ENCODE data around the gene MRPL44. TPM values are rescaled to one million over a fixed set of nuclear protein-coding genes. Genes with fewer than 3 reads are reported as not detected.

MRPL44 gene
- polyA plus RNA-seq, 3 donors = 33.1 to 41.5 (median 37.8) TPM

DNA sequence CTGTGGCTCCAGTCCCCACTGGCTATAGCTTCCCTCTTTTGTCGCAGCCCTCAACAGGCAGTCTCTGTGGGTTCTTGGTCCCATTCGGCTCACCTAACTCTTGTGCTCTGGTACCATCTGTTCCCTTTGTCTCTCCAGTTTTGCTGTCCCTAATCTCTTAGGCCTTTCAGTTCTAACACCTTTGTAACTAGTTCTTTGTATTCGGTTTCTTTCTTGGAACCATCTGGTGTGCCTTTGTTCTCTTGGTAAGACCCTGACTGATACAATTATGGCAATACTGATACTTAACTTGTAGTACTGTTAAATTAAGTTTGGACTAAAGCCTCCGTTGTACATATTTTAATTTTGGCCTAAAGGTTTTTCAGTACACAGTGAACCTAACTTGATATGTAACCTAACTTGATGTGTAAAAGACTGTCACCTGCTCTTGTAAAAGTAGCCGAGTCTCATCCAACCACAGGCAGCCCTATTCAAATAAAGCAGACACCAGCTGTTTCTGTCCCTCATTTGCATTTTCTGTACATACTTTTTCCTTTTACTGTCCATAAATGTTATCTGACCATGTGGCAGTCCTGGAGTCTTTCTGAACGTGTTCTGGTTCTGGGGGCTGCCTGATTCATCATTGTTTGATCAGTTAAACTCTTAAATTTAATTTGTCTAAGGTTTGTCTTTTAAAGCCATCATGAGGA is 4.8 kb upstream of the MRPL44 start:
- no peak for DNase-seq (ENCODE audit: extremely low read depth in 1 of 11, low read depth in 9 of 11, low spot score in 4 of 11)

DNA sequence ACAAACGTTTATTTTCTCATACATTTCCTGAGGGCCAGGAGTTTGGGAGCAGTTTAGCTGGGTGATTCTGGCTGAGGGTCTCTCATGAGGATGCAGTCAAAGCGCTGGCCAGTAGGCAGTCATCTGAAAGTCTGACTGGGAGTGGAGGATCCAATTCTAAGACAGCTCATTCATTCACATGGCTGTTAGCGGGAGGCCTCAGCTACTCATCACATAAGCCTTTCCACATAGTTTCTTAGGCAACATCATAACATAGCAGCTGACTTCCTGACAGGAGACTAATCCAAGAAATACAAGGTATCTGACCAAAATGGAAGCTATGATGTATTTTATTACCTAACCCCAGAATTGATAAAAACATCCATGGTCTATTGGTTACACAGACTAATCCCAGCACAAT is 2.9 kb upstream of the MRPL44 start:
- DNase-seq (ENCODE audit: extremely low read depth in 1 of 11, low read depth in 9 of 11, low spot score in 4 of 11) = no peak

DNA sequence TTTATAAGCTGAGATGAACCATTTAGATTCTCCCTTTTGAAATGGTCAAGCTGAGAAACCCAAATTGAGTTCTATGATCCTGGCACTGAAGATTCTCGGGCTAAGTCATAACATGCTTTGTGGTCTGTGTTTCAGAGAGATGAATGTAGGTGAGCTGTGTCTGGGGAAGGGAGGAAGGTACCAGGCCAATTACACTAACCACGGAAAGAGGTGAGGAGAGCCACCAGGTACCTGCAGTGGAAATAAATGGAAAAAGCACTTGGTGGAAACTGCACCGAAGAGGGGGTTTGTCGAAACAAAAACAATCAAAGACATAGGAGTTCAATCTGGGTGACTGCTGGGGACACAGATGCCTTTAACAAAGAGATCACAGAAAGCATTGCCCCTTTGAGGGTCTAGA is 963 bp upstream of the MRPL44 start:
- DNase-seq (ENCODE audit: extremely low read depth in 1 of 11, low read depth in 9 of 11, low spot score in 4 of 11) = no peak

DNA sequence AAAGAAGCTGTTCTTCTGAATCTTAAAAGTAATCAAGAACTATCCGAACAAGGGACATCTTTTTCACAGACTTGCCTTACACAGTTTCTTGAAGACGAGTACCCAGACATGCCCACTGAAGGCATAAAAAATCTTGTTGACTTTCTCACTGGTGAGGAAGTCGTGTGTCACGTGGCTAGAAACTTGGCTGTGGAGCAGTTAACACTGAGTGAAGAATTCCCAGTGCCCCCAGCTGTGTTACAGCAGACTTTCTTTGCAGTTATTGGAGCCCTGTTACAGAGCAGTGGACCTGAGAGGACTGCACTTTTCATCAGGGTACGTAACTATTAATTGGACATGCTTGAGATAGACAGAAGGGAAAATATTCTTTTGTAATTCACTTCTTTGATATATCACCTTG is 2.4 kb downstream of the MRPL44 start:
- DNase-seq (ENCODE audit: extremely low read depth in 1 of 11, low read depth in 9 of 11, low spot score in 4 of 11) = no peak

DNA sequence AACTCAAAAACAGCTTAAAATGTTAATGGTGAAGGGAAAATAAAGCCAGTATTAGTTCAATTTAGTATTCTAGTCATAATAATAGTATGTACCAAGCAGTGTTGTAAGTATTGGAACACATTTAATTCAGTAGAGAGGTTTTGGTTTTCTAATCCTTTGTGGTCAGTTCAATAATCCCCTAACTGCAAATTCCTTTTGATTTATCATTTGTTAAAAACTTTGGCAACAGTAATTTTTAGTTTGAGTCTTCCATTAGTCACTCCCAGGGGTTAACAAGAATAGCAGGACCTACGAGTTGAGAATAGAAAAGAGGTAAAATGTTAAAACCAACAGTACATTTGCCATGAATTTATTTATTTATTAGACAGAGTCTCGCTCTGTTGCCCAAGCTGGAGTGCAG is 10.7 kb downstream of the MRPL44 start:
- no peak for DNase-seq (ENCODE audit: extremely low read depth in 1 of 11, low read depth in 9 of 11, low spot score in 4 of 11)

DNA sequence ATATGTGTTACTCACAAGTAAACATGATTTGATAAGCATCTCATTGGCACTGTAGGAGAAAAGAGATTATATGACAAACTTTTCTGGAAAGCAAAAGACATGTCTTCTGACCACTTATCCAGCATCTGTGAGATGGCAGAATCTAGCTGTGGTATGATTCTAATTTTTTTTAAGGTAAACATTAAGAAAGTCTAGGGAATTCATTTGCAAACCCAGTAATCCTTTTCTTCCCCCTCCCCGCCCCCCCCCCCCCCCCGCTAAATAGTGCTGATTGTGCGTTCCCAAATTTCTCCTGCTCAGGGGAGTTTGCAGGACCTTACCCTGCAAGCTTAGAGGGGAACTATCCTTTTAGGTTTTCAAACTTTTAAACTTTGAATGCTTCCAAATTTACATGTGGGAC is 12.1 kb downstream of the MRPL44 start:
- no peak for DNase-seq (ENCODE audit: extremely low read depth in 1 of 11, low read depth in 9 of 11, low spot score in 4 of 11)

DNA sequence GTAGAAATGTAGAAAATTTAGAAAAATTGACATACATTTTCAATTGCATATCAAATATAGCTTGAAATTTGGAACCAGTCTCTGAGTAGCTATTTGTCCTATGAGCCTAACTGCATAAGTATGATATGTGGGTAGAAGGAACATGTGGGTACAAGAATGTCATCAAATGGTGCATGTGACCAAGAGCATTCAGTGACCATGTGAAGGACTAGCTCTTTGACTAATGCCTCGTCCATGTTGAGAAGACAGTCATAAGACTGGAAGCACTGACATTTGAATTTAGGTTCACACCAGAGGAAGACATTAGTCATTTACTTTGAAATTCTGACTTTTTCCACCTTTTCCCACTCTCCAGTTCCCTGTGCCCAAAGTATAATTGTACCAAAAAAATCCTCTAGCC is 12.6 kb downstream of the MRPL44 start:
- DNase-seq (ENCODE audit: extremely low read depth in 1 of 11, low read depth in 9 of 11, low spot score in 4 of 11) = no peak

DNA sequence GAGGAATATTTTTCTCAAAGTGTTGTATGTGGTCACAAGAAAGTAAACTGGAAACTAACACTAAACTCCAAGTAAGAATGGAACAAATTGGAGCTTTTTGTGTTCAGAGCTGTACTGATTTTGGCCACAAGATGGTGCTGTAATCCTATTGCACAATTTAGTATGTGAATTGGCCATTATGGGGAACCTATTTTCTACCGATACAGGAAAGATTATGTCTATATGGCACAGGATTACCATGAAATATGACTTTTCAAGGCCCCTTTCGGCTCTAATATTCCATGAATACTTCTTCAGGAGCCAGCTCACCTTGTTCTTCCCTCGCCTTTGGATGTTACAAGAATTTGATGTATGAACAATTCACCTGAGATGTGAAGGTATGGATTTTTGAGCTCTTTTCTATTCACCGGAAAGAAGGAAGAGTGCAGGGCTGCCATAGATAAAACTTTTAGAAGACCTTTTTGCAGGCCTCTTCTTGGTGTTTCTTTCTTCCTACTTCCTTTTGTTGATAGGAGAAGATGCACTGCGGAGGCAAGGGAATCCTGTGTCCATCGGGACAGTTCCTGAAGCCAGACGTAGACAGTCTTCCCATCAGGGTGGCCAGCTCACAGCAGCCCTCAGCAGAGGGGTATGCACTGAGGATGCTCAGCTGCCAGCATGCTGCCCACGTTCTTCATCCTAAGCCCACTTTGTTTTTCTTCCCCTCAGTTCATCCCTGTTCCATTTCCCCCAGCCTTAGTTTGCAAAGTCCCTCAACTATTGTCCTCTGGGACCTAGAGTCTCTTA is 13.3 kb downstream of the MRPL44 start:
- DNase-seq (ENCODE audit: extremely low read depth in 1 of 11, low read depth in 9 of 11, low spot score in 4 of 11) = peak in 5 of 11 donors; percentile 42 to 67 (median 50)

DNA sequence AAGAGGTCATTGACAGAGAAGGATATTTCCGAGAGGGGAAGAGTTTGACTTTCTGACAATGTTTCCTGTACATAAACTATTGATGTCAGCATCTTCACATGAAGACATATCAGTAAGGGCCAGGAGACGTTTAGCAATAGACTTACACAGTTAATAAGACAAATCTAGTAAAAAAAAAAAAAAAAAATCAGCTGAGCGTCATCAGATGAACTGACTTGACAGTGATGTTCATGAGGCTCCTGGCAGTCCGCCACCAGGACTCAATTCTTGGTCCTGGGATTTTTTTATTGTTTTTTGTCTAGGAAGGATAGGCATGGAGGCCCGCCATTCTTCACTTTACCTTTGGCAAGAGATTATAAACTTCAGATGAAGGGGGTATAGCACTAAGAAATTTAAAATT is 14.5 kb downstream of the MRPL44 start:
- DNase-seq (ENCODE audit: extremely low read depth in 1 of 11, low read depth in 9 of 11, low spot score in 4 of 11) = no peak

DNA sequence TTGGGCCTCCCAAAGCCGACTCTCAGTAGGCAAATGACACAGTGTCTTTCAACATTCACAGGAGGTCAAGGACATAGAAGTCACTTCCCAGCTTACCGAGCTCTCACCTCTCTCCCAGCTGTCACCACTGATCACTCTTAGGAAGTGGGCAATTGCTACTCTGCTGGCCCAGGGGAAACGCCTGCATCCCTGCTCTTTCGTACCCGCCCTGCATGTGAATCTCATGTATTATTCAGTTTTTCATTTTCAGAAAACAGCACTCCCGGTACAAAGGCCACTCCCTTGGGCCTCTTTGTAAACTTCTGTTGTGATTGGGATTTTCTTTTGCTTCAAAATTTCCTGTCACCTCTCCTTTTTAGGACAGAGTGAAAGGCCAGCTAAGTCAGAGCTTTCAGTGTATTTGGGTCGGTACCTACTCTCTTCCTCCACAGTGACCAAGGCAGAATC is 15.4 kb downstream of the MRPL44 start:
- no peak for DNase-seq (ENCODE audit: extremely low read depth in 1 of 11, low read depth in 9 of 11, low spot score in 4 of 11)

DNA sequence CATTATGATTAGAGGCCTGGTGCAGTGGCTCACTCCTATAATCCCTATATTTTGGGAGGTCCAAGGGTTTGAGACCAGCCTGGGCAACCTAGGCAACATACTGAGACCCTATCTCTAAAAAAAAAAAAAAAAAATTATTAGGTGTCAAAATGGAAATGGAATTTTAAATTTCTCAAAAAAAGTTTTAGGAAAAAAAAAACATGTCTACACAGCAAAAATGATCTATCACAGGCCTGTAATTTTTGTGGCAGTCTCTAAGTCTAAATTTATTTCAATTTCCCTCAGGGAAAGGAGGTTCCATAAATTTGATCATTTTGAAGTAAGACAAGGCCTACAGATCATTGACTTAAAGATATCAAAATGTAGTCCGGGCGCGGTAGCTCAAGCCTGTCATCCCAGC is 16.3 kb downstream of the MRPL44 start:
- DNase-seq (ENCODE audit: extremely low read depth in 1 of 11, low read depth in 9 of 11, low spot score in 4 of 11) = no peak

DNA sequence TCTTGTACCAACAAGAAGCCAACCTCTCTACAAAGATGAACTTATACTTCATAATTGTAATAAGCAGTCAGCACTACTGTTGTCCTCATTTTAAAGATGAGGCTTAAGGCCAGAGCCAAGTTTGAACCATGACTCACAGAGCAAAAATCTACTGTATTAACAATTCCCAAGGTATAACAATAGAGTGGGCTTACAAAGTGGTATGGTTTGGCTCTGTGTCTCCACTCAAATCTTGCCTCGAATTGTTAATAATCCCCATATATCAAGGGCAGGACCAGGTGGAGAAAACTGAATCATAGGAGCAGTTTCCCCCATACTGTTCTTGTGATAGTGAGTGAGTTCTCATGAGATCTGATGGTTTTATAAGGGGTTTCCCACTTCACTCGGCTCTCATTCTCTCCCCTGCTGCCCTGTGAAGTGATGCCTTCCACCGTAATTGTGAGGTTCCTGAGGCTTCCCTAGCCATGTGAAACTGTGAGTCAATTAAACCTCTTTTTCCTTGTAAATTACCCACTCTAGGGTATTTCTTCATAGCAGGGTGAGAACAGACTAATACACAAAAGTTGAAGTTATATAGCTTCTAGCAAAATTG is 19.5 kb downstream of the MRPL44 start:
- DNase-seq (ENCODE audit: extremely low read depth in 1 of 11, low read depth in 9 of 11, low spot score in 4 of 11) = no peak

DNA sequence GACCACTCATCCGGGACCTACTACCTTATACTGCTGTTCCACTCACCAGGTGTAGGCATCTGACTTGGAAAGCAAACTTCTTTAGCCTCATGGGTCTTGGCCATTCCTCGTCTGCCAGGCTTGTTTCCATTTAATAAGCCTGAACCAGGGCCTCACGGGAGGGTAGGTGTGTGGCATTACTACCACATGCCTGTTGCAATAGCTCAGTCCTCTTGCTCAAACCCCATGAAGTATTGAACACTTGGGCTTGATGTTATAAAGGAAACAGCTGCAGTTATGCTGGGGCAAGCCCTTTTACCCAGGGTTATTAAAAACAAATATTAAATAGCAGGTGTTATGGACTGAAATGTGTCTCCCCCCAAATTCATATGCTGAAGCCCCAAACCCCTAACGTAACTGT is 21.2 kb downstream of the MRPL44 start:
- DNase-seq (ENCODE audit: extremely low read depth in 1 of 11, low read depth in 9 of 11, low spot score in 4 of 11) = no peak

DNA sequence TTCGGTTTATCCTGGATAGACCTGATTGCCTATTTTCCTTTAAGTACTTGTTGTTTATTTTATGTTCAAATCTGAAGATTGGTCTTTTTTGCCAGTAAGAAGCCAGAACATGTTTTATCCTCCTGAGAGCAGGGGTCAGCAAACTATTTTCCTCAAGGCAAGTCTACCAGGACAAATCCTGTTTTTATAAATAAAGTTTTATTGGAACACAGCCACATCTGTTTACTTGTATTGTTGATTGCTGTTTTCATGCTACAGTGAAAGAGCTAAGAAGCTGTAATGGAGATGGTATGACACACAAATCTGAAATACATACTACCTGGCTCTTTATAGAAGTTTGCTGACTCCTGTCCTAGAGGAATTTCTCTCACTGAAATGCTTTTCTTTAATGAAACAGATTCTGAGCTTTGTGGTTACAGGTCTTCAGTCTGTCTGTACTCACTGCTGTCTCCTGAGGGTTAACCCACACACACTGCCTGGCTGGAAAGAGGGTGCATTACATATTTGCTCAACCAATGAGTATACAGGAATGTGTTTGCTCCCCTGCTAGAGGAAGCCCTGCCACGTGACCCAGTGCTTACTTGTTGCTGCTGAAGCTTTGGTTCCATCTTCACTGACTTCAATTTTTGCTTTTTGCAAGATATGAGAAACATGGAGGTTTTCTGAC is 22.6 kb downstream of the MRPL44 start:
- DNase-seq (ENCODE audit: extremely low read depth in 1 of 11, low read depth in 9 of 11, low spot score in 4 of 11) = no peak

DNA sequence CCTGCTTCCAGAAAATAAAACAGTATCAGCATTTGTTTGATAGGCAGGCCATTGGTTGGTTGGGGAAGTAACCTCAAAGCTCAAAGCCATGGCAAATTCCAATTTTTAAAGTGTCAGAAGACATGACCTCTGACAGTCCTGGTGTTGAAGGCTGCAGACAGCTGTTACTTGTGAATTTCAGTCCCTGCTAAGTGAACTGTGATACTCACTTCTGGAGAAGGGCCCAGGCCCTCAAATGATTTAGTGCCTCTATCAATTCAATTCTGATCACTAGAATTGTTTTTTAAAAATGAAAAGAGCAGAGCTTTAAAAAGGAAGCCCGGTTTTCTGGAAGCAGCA is 23.1 kb downstream of the MRPL44 start:
- no peak for DNase-seq (ENCODE audit: extremely low read depth in 1 of 11, low read depth in 9 of 11, low spot score in 4 of 11)

DNA sequence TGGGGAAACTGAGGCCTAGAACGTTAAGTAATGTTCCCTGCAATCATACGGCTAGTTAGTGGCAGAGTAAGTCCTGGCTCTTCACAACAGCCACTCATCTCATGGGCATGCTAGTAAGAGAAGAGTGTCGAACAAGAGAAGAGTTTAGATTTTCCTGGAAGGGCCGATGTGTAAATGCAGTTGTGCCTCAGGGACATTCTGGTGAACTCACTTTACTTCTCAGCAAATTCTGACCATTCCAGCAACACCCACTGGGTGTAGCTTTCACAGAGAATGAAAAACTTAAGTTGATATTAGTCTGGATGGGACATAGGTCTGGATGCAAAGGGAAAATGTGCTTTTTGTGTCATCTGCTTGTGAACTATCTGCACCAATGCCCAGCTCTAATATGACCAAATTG is 23.5 kb downstream of the MRPL44 start:
- DNase-seq (ENCODE audit: extremely low read depth in 1 of 11, low read depth in 9 of 11, low spot score in 4 of 11) = no peak

DNA sequence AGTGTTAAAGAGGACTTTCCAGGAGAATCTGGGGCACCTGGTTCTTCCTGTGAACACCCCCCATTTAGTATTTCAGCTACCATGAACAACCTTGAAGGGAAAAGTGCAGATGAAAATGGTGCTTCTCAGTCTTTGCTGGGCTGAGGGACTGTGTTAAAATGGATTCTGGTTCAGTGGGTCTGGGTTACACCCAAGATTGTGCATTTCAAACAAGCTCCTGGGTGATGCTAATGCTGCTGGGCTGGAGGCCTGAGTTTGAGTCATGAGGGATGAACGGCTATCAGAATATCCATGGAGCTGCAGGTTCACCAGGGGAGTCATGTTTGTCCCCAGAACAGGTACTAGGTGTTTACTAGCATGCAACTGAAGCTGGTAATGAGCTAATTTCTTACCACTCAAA is 24.0 kb downstream of the MRPL44 start:
- no peak for DNase-seq (ENCODE audit: extremely low read depth in 1 of 11, low read depth in 9 of 11, low spot score in 4 of 11)

DNA sequence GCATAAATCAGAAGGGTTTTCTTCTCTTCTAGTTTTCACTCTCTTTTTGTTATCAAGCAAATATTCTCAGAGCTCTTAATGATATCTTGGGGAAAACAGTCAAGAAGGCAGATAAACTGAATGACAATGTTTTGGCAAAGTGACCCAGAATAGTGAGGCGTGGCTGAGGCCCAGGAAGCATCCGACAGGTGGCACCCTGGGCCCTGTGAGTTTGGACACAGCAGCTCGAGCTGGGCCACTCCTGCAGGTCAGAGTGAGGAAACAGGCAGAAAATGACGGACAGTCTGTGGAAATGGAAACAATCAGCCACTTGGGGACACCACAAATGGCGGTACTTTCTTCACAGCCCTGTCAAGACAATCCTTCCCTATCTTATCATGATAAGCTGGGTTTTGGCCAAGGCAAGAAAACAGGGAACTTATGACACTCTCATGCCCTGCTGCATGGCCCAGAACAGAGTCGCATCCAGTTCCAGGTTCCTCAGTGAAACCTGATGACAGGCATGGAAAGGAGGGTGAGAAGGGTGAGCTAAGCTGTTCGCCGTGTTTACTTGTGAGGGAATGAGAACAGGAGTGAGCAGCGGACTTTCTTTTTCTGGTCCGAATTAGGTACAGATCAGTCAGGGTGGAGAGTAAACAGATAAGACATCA is 32.1 kb downstream of the MRPL44 start:
- DNase-seq (ENCODE audit: extremely low read depth in 1 of 11, low read depth in 9 of 11, low spot score in 4 of 11) = no peak

DNA sequence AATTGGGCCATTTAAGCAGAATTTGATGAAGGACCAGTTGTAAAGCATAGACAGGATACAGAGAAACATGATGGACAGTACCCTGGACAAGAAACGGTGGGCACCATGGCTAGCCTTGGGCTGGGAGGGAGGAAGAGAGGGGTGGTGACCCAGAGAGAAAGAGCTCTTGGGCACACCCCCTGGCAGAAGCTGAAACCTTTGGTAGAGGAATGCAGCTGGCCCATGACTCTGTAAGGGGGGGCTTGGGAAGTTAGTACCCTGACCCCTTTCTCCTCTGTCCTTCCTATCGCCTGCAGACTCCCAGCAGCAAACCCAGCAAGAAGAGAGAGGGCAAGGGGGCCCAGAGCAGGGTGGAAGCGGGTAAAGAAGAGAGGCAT is 32.6 kb downstream of the MRPL44 start:
- DNase-seq (ENCODE audit: extremely low read depth in 1 of 11, low read depth in 9 of 11, low spot score in 4 of 11) = peak in 1 of 11 donors; percentile 27

DNA sequence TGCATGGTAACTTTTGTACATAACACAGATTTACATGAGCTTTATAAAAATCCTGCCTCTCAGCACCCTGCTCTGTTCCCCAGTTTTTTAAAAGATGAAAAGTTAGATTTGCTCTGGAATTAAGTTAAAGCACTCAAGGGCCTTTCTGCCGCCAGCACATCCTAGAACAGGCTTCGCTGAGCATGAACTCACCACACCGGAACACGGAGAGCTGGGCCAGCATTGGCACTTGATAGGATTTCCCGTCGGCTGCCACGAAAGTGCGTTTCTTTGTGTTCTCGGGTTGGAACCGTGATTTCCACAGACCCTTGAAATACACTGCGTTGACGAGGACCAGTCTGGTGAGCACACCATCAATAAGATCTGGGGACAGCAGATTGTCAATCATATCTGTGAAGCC is 34.3 kb downstream of the MRPL44 start:
- no peak for DNase-seq (ENCODE audit: extremely low read depth in 1 of 11, low read depth in 9 of 11, low spot score in 4 of 11)

Measured in renal cortex interstitium (tissue), 11 donors.